RPMI7951 (cell line): ENCODE results near the gene FEV. TPM values are rescaled to one million over a fixed set of nuclear protein-coding genes. Genes with fewer than 3 reads are reported as not detected.
"Not testable (repeated sequence)": the region's sequence is repeated elsewhere in the genome, so short reads cannot be mapped to it uniquely, and the experiment has no call there.

Experiments used
- DNase-seq: peaks from one replicate; pipeline ENCODE4 v3.0.0-alpha.2; 2012; ENCODE audit warnings: low read depth
- total RNA-seq: library from RNA; depleted of rRNA; stranded (reverse); fragments of >200 nt; shearing (Covaris generic); gene quantifications from 2 replicates; pipeline ENCODE4 v1.2.3, GENCODE V29; 2014; rRNA removed

The FEV gene
- total RNA-seq, 1 experiment from 2014 or later = not detected

DNA sequence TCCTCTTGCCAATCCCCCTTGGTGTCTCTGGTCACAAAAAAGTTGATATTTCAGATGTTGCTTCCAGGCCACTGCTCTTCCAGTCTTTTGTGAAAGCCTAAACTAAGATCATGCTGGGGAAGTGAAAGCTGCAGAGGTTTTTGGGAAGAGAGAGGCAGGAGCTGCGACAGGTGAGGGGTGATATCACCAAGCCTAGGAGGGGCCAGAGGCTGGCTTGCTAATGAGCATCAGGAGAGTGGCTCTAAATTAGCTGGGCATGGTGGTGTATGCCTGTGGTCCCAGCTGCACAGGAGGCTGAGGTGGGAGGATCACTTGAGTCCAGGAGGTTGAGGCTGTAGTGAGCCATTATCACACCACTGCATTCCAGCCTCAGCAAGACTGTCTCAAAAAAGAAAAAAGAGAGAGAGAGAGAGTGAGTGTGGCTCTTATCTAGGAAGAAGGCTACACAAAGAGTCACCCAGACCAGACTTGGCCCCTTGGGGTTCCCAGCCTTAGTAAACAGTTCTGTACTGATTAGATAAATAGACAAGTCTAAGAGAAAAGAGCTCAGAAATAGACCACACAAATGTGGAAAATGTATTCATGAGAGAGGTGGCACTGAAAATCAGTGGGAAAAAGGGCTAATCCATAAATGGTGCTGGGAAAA lies 40.1 kb downstream of the FEV start:
- DNase-seq = no peak

GRCh38 chr2:218931751-218932150 lies 53.2 kb downstream of the FEV start:
- not testable (repeated sequence) for DNase-seq

Other genes with a start within 250 kb of the FEV start
- 19.9 and 20.5 TPM in 2 replicates for gene CYP27A1, start 203.0 kb downstream of the FEV start, total RNA-seq
- not detected in 2 replicates for gene PRKAG3, start 153.4 kb downstream of the FEV start, total RNA-seq
- gene WNT6, start 125.4 kb downstream of the FEV start, total RNA-seq = 3.4 and 4.2 TPM in 2 replicates
- 0.72 and 1.4 TPM in 2 replicates for gene WNT10A, start 104.3 kb downstream of the FEV start, total RNA-seq
- 0.12 and 0.20 TPM in 2 replicates for gene CDK5R2, start 25.5 kb downstream of the FEV start, total RNA-seq
- 0.20 TPM in 1 of 2 replicates, not detected in the other for gene CRYBA2, start 8.2 kb upstream of the FEV start, total RNA-seq
- 0.10 and 0.12 TPM in 2 replicates for gene CFAP65, start 56.3 kb upstream of the FEV start, total RNA-seq
- gene IHH, start 75.7 kb upstream of the FEV start, total RNA-seq = not detected in 2 replicates
- 24.1 and 31.0 TPM in 2 replicates for gene NHEJ1, start 175.6 kb upstream of the FEV start, total RNA-seq
- 0.59 TPM in 1 of 2 replicates, not detected in the other for gene SLC23A3, start 184.8 kb upstream of the FEV start, total RNA-seq
- 40.2 and 41.2 TPM in 2 replicates for gene CNPPD1, start 191.7 kb upstream of the FEV start, total RNA-seq
- gene RETREG2, start 193.1 kb upstream of the FEV start, total RNA-seq = 63.2 and 67.8 TPM in 2 replicates
- 49.6 and 55.1 TPM in 2 replicates for gene ZFAND2B, start 221.6 kb upstream of the FEV start, total RNA-seq
- gene ABCB6, start 233.8 kb upstream of the FEV start, total RNA-seq = 29.8 and 41.6 TPM in 2 replicates
- 51.3 and 58.6 TPM in 2 replicates for gene ATG9A, start 244.5 kb upstream of the FEV start, total RNA-seq
- 27.5 and 28.8 TPM in 2 replicates for gene ANKZF1, start 244.6 kb upstream of the FEV start, total RNA-seq